SJSA1 (cell line): ENCODE measurements around the gene DLK1. TPM values are rescaled to one million over a fixed set of nuclear protein-coding genes. Genes with fewer than 3 reads are reported as not detected.
A peak's percentile ranks its signal among the peaks of the same experiment; 100 is the strongest.

Experiments
- DNase-seq, 2 experiments: peaks; one replicate each; pipeline ENCODE4 v3.0.0-alpha.2; 2015 to 2020; ENCODE audit warnings: low spot score in 2 of 2, low read depth in 1 of 2
- H3K27ac ChIP-seq: fragments of 250-450 bp; sonication (Bioruptor Pico); 2 replicates; pipeline ENCODE4 v1.5.1; 2020; ENCODE audit warnings: mild to moderate bottlenecking, moderate library complexity
- H3K27me3 ChIP-seq: fragments of 250-450 bp; sonication (Bioruptor Pico); replicated peaks from 2 replicates; pipeline ENCODE4 v1.5.1; 2020; ENCODE audit warnings: mild to moderate bottlenecking, moderate library complexity
- H3K36me3 ChIP-seq: fragments of 250-450 bp; sonication (Bioruptor Pico); 2 replicates; pipeline ENCODE4 v1.5.1; 2020; ENCODE audit warnings: mild to moderate bottlenecking
- H3K4me1 ChIP-seq: fragments of 250-450 bp; sonication (Bioruptor Pico); replicated peaks from 2 replicates; pipeline ENCODE4 v1.6.1; 2021; ENCODE audit warnings: mild to moderate bottlenecking
- H3K4me3 ChIP-seq: fragments of 250-450 bp; sonication (Bioruptor Pico); 2 replicates; pipeline ENCODE4 v1.5.1; 2020; ENCODE audit warnings: mild to moderate bottlenecking
- H3K9me3 ChIP-seq: fragments of 250-450 bp; sonication (Bioruptor Pico); replicated peaks from 2 replicates; pipeline ENCODE4 v1.5.1; 2020; ENCODE audit warnings: mild to moderate bottlenecking
- total RNA-seq: library from RNA; depleted of rRNA; stranded (reverse); fragments of >200 nt; shearing (Covaris generic); gene quantifications from 2 replicates; pipeline ENCODE4 v1.2.3, GENCODE V29; 2014

The DLK1 gene
- total RNA-seq, 1 experiment from 2014 or later: not detected

GRCh38 chr14:100687386-100687785 is 39.3 kb upstream of the DLK1 start:
- Histone ChIP-seq H3K27me3 (no peaks in the 10 kb centered on the region), H3K4me1 (peaks cover 36% of the 10 kb centered on the region), H3K36me3 (peaks cover 4% of the 10 kb centered on the region; the same call in 1 of the 2 replicates), H3K9me3 (no peaks in the 10 kb centered on the region), H3K27ac (no peak overlapping the region), H3K4me3 (no peak overlapping the region)
- no peak for DNase-seq

DNA sequence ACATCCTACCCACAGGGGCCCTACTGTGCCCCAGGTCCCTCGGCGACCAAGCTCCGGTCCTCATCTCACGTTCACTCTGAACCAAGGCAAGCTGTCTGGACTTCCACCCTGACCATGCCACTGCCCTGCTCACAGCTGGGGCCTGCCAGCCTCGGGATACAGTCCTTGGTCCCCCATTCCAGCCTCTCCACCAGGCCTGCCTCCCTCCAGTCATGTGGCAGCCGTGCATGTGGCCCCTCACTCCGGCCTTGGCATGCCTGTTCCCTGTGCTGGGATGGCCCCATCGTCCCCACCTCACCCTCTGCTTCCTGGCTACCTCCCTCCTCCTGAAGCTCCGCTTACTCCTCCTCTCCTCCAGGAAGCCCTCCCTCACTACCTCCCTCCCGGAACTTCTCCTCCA is 38.6 kb upstream of the DLK1 start:
- no peak for DNase-seq
- peaks cover 42% of the 10 kb centered on the region for H3K4me1 ChIP-seq
- H3K4me3 ChIP-seq: no peak overlapping the region
- no peaks in the 10 kb centered on the region for H3K27me3 ChIP-seq
- H3K9me3 ChIP-seq: no peaks in the 10 kb centered on the region
- H3K36me3 ChIP-seq: peaks cover 4% of the 10 kb centered on the region; the same call in 1 of the 2 replicates
- H3K27ac ChIP-seq: no peak overlapping the region

DNA sequence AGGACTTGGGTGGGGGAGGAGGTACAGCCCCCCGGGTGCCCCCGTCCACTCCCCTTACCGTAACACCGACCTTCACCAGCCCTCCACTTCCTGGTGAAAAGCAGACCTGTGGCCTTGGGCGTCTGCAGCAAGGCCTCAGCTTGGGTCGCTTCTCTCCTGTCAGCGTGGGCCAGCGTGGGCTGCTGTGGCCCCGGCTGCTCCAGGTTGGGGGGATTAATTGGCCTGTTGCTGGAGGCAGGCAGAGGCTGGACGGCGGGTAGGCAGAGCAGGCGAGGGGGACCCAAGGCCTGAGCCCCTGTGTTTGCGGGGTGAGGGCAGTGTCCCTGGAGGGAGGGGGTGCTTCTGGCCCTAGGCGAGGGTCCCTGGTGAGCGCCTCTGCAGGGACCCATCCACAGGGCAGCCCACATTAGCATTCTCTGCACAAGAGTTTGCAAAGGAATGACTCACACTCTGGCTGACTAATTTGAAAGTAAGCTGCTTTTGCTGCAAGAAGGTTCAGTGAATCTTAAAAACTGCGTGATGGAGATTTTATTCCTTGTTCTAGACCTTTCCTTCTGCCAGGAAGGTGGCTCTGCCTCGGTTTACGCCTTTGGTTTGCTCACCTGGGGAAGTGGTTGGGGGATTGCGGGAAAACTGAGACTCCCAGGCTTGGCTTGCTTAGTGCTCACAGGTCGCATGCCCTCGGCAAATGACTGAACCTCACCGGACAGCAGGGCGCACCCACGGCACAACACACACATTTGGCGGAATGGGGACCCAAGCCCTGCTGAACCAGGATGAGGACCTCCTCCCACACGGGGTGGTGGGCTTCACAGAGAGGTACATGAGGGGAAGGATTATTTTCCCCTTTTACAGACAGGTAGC is 37.9 kb upstream of the DLK1 start:
- no peaks in the 10 kb centered on the region for H3K9me3 ChIP-seq
- H3K4me3 ChIP-seq: no peak overlapping the region
- DNase-seq: peak in 1 of 2 experiments; percentile 55
- H3K36me3 ChIP-seq: peaks cover 4% of the 10 kb centered on the region; the same call in 1 of the 2 replicates
- peak overlapping the region; percentile 56 for H3K27ac ChIP-seq
- H3K27me3 ChIP-seq: no peaks in the 10 kb centered on the region
- H3K4me1 ChIP-seq: peaks cover 50% of the 10 kb centered on the region

GRCh38 chr14:100690672-100691071 is 36.0 kb upstream of the DLK1 start:
- Histone ChIP-seq H3K36me3 (peaks cover 4% of the 10 kb centered on the region; the same call in 1 of the 2 replicates), H3K9me3 (no peaks in the 10 kb centered on the region), H3K27ac (no peak overlapping the region; the same call in 1 of the 2 replicates), H3K27me3 (no peaks in the 10 kb centered on the region), H3K4me3 (no peak overlapping the region), H3K4me1 (peaks cover 65% of the 10 kb centered on the region)
- DNase-seq: no peak

DNA sequence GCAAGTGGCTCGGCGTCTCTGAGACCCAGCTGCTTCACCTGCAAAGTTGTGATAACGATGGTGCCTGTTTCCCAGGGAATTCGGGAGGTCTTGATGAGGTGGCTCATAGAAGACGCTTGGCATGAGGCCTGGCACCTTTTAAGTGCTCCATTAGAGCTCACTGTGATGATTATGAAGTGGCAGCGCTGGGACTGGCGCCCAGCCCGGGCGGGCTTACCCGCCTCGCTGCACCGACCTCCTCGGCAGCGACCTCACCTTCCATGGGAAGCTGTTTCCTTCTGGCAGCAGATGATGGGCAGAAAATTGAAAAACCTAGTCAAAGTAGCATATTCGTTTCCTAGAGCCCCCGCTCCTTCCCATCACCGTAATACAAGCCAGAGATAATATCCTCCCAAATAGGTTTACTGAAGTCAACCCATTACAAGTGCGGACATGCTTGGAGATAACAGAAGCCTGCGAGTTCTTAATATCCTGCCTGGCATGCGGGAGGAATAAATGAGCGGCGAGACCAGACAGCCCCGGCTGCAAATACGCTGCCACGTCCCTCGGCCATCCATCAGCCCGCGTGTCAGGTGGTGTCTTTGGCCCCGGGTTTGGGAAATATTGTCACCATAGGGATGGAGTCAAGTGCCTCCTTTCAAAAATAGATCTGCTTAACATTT is 35.2 kb upstream of the DLK1 start:
- DNase-seq: no peak
- H3K36me3 ChIP-seq: peaks cover 4% of the 10 kb centered on the region; the same call in 1 of the 2 replicates
- H3K27ac ChIP-seq: peak overlapping the region; percentile 93
- peaks cover 65% of the 10 kb centered on the region for H3K4me1 ChIP-seq
- H3K9me3 ChIP-seq: no peaks in the 10 kb centered on the region
- H3K4me3 ChIP-seq: no peak overlapping the region; the same call in 1 of the 2 replicates
- no peaks in the 10 kb centered on the region for H3K27me3 ChIP-seq

DNA sequence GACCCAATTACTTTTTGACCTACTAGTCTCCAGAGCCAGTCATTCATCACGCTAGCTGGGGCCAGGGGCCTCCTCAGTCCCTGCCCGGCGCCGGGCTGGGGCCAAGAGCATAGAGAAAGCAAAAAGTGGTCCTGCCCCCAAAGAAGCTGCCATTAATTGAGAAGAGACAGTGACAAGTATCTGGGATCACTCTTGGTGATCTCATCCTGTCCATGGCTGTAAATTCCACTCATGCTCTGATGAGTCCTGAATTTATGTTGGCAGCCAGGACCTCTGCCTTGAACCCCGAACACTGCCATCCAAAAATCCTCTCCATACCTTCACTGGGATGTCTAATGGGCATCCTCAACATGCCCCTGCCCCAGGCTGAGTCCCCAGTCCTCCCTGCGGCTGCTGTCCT is 34.4 kb upstream of the DLK1 start:
- Histone ChIP-seq H3K4me3 (peak overlapping the region; percentile 21), H3K9me3 (no peaks in the 10 kb centered on the region), H3K4me1 (peaks cover 65% of the 10 kb centered on the region), H3K36me3 (peaks cover 4% of the 10 kb centered on the region; the same call in 1 of the 2 replicates), H3K27ac (peak overlapping the region; percentile 93), H3K27me3 (no peaks in the 10 kb centered on the region)
- DNase-seq: peak in 1 of 2 experiments; percentile 11

DNA sequence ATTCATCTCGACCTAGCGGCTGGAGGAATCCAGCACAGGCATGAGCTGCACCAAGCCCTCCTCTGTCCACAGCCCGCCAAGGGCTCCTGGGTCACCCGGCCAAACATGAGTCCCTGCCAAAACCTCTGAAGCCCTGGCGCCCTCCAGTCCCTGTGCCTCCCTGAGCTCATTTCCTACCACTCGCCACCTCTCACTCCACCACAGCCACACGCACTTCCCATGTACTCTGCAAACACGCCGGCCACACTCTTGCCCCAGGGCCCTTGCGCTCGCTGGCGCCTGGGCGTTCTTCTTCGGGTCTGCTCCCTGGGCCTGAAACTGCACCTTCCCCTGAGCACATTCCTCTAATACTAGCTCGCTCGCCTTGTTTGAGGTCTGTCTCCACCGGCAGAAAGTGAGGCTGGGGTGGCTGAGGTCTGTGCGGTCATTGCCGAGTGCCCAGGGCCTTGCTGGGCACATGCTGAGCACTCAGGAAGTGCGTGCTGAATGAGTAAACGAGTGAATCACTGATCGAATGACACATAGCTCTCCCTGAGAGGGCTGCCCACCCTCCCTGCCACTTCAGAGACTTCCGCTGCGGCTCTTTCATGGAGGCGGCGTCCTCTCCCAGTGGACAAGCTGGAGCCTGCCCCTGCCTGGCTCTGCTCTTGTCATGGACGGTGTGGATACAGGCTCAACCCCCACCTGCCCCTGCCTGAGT is 33.7 kb upstream of the DLK1 start:
- Histone ChIP-seq H3K27ac (peak overlapping the region; percentile 93), H3K9me3 (no peaks in the 10 kb centered on the region), H3K36me3 (peaks cover 4% of the 10 kb centered on the region; the same call in 1 of the 2 replicates), H3K4me1 (peaks cover 64% of the 10 kb centered on the region), H3K27me3 (no peaks in the 10 kb centered on the region), H3K4me3 (peak overlapping the region; percentile 21)
- peak; percentile 93 to 94 for DNase-seq

GRCh38 chr14:100693877-100694578 is 32.7 kb upstream of the DLK1 start:
- no peaks in the 10 kb centered on the region for H3K27me3 ChIP-seq
- H3K27ac ChIP-seq: peak overlapping the region; percentile 93
- no peaks in the 10 kb centered on the region for H3K9me3 ChIP-seq
- peaks cover 54% of the 10 kb centered on the region for H3K4me1 ChIP-seq
- no peak overlapping the region for H3K4me3 ChIP-seq
- DNase-seq: no peak
- H3K36me3 ChIP-seq: peaks cover 4% of the 10 kb centered on the region; the same call in 1 of the 2 replicates

GRCh38 chr14:100694579-100695422 is 31.9 kb upstream of the DLK1 start:
- peak overlapping the region; percentile 93; the same call in 1 of the 2 replicates for H3K27ac ChIP-seq
- no peaks in the 10 kb centered on the region for H3K9me3 ChIP-seq
- DNase-seq: no peak
- peaks cover 49% of the 10 kb centered on the region for H3K4me1 ChIP-seq
- H3K36me3 ChIP-seq: peaks cover 4% of the 10 kb centered on the region; the same call in 1 of the 2 replicates
- H3K27me3 ChIP-seq: no peaks in the 10 kb centered on the region
- H3K4me3 ChIP-seq: no peak overlapping the region

GRCh38 chr14:100695423-100695738 is 31.3 kb upstream of the DLK1 start:
- Histone ChIP-seq H3K4me1 (peaks cover 47% of the 10 kb centered on the region), H3K4me3 (no peak overlapping the region), H3K27ac (no peak overlapping the region), H3K27me3 (no peaks in the 10 kb centered on the region), H3K36me3 (peaks cover 4% of the 10 kb centered on the region; the same call in 1 of the 2 replicates), H3K9me3 (no peaks in the 10 kb centered on the region)
- no peak for DNase-seq

DNA sequence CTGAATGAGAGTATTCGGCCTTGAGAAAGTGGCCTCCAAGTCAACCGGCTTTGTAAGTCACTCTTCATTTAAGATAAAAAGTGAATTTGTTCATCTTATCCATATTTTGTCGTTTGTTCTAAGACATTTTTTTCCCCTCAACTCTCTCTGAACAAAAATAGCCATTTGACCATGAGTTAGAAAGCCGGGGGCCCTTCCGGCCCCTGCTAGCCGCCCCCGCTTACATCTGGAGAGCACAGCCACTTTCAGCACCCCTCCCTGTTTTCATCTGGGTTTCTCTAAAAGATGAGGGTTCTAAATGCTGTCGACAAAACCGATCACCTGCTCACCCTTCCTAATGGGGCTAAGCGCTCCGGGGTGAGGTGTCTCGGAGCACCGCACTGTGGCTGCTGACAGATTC is 30.7 kb upstream of the DLK1 start:
- Histone ChIP-seq H3K36me3 (peaks cover 2% of the 10 kb centered on the region; the same call in 1 of the 2 replicates), H3K4me3 (no peak overlapping the region), H3K9me3 (no peaks in the 10 kb centered on the region), H3K27me3 (no peaks in the 10 kb centered on the region), H3K27ac (no peak overlapping the region), H3K4me1 (peaks cover 43% of the 10 kb centered on the region)
- no peak for DNase-seq

DNA sequence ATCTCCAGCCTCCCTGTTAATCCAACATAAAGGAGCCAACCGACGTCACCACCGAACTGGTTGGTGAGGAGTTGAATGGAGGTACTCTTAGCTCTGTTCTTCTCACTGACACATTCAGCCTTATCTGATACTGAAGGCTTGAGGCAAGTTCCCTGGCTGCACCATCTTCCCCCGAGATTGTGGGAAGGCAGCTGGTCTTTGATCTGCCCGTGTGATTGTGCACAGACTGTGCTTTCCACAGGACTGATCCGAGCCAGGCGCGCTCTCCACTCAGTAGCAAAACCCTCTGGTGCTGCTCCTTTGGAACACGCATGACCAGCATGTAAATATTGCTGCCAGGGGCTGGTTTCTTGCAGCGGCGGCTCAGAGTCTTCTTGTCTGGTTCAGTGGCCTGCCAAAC is 30.1 kb upstream of the DLK1 start:
- Histone ChIP-seq H3K4me3 (no peak overlapping the region), H3K4me1 (peaks cover 37% of the 10 kb centered on the region), H3K27me3 (no peaks in the 10 kb centered on the region), H3K9me3 (no peaks in the 10 kb centered on the region), H3K36me3 (no peaks in the 10 kb centered on the region), H3K27ac (no peak overlapping the region)
- no peak for DNase-seq
